ENCODE data around the gene NFATC1. TPM values are rescaled to one million over a fixed set of nuclear protein-coding genes. Genes with fewer than 3 reads are reported as not detected.

The NFATC1 gene
- total RNA-seq, 1 donor from 2014 or later, result 21.9 TPM

DNA sequence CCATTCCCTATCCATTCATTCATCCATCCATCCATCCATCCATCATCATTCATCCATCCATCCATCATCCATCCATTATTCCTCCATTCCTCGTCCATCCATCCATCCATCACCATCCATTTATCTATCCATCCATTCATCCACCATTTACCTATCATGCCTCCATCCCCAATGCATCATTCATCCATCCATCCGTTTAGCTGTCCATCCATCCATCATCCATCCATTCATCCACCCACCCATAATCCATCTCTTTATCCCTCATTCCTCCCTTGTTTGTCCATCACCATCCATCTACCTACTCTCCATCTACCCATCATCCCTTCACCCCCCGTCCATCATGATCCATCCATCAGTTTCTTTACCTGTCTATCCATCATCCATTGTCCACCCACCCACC, 13.6 kb downstream of the NFATC1 start:
- intact Hi-C loops (cut with DNase I), result no loop called here
- no peak for DNase-seq (ENCODE audit: extremely low spot score in 2 of 2)
- H3K36me3 ChIP-seq, result peaks cover 0 to 15% of the 10 kb centered on the region in 2 donors
- H3K4me1 ChIP-seq, result peaks cover 9% of the 10 kb centered on the region
- no peak overlapping the region for H3K27ac ChIP-seq
- no peaks in the 10 kb centered on the region for H3K9me3 ChIP-seq
- TF ChIP-seq POLR2A (IDR thresholded peaks at IDR 0.05) (no peak), POLR2AphosphoS5 (IDR thresholded peaks at IDR 0.05; ENCODE audit: insufficient read depth in 1 of 2, low read depth in 1 of 2) (no peak)
- TF ChIP-seq, protein P1, sequence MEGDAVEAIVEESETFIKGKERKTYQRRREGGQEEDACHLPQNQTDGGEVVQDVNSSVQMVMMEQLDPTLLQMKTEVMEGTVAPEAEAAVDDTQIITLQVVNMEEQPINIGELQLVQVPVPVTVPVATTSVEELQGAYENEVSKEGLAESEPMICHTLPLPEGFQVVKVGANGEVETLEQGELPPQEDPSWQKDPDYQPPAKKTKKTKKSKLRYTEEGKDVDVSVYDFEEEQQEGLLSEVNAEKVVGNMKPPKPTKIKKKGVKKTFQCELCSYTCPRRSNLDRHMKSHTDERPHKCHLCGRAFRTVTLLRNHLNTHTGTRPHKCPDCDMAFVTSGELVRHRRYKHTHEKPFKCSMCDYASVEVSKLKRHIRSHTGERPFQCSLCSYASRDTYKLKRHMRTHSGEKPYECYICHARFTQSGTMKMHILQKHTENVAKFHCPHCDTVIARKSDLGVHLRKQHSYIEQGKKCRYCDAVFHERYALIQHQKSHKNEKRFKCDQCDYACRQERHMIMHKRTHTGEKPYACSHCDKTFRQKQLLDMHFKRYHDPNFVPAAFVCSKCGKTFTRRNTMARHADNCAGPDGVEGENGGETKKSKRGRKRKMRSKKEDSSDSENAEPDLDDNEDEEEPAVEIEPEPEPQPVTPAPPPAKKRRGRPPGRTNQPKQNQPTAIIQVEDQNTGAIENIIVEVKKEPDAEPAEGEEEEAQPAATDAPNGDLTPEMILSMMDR (IDR thresholded peaks at IDR 0.05), result no peak
- H3K27me3 ChIP-seq, result no peaks in the 10 kb centered on the region
- no peak overlapping the region for H3K4me3 ChIP-seq

DNA sequence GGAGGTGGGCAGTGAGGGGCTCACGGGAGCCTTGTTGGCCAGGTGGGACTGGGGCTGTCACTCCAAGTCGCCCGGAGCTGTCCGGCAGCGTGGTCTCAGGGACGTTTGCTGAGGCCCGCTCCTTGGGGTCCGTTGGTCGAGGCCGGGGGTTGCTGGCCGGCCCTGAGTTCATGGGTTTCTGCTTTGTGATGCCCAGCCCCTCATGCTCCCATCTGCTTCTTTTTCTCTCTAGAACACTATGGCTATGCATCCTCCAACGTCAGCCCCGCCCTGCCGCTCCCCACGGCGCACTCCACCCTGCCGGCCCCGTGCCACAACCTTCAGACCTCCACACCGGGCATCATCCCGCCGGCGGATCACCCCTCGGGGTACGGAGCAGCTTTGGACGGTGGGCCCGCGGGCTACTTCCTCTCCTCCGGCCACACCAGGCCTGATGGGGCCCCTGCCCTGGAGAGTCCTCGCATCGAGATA, 14.5 kb downstream of the NFATC1 start:
- peaks cover 0 to 15% of the 10 kb centered on the region in 2 donors for H3K36me3 ChIP-seq
- no peak overlapping the region for H3K27ac ChIP-seq
- intact Hi-C loops (cut with DNase I), result no loop called here
- H3K4me1 ChIP-seq, result peaks cover 4% of the 10 kb centered on the region
- H3K9me3 ChIP-seq, result no peaks in the 10 kb centered on the region
- no peak overlapping the region for H3K4me3 ChIP-seq
- no peak for TF ChIP-seq POLR2A (IDR thresholded peaks at IDR 0.05)
- TF ChIP-seq, protein P1 (IDR thresholded peaks at IDR 0.05), result no peak
- no peak for DNase-seq (ENCODE audit: extremely low spot score in 2 of 2)
- H3K27me3 ChIP-seq, result no peaks in the 10 kb centered on the region

DNA sequence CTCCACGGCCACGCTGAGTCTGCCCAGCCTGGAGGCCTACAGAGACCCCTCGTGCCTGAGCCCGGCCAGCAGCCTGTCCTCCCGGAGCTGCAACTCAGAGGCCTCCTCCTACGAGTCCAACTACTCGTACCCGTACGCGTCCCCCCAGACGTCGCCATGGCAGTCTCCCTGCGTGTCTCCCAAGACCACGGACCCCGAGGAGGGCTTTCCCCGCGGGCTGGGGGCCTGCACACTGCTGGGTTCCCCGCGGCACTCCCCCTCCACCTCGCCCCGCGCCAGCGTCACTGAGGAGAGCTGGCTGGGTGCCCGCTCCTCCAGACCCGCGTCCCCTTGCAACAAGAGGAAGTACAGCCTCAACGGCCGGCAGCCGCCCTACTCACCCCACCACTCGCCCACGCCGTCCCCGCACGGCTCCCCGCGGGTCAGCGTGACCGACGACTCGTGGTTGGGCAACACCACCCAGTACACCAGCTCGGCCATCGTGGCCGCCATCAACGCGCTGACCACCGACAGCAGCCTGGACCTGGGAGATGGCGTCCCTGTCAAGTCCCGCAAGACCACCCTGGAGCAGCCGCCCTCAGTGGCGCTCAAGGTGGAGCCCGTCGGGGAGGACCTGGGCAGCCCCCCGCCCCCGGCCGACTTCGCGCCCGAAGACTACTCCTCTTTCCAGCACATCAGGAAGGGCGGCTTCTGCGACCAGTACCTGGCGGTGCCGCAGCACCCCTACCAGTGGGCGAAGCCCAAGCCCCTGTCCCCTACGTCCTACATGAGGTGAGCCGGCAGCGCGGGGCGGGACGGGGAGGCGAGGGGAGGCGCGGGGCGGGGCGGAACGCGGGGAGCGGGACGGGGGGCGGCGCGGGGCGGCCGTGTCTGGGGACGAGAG, 15.2 kb downstream of the NFATC1 start:
- Histone ChIP-seq H3K9me3 (no peaks in the 10 kb centered on the region), H3K4me1 (no peaks in the 10 kb centered on the region), H3K36me3 (peaks cover 0 to 15% of the 10 kb centered on the region in 2 donors), H3K27me3 (no peaks in the 10 kb centered on the region), H3K27ac (no peak overlapping the region), H3K4me3 (no peak overlapping the region)
- DNase-seq (ENCODE audit: extremely low spot score in 2 of 2), result no peak
- TF ChIP-seq POLR2AphosphoS5 (IDR thresholded peaks at IDR 0.05; ENCODE audit: insufficient read depth in 1 of 2, low read depth in 1 of 2) (no peak), POLR2A (IDR thresholded peaks at IDR 0.05) (no peak)
- TF ChIP-seq, protein P1 (IDR thresholded peaks at IDR 0.05), result no peak
- intact Hi-C loops (cut with DNase I), result no loop called here

DNA sequence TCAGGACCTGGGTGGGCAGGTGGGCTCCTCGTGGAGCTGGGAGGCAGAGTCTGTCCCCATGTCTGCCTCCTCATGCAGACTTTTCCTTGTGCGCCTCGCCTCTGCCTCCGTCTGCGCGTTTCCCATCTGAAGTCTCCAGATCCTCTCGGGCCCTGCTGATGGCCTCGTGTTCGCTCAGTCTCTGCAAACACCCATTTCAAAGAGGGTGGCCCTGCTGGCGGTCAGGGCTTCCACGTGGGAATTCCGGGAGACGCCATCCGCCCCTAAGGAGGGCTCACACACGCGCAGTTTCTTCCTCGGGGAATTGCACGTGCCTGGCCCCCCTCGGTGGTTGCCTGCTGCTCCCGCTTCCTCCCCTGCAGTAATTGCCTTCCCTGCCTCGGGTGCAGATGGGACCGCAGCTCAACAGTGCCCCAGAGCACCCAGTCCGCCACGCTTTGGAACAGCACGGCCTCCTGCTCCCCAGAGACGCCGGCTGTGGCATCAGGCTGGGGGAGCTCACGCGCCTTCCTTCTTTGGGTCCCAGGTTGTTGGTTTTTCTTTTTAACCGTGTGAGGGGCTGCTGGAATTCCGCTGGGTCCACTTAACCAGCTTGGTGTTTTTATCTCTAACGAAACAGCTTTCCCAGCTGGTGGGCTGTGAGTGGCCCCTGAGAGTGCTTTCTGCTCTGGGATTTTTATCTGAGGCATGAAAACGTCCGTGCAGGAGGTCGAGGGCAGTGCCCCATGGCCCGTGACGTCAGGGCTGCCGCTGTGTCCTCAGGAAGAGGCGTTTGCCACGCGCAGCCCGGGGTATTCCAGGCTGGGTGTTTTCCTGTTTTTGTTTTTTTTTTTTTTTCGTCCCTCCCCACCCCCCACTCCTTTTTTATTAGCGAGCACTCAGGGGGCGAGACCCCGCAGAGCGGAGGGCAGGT, 16.1 kb downstream of the NFATC1 start:
- intact Hi-C loops (cut with DNase I), result no loop called here
- H3K36me3 ChIP-seq, result peaks cover 0 to 15% of the 10 kb centered on the region in 2 donors
- no peak overlapping the region for H3K27ac ChIP-seq
- no peaks in the 10 kb centered on the region for H3K9me3 ChIP-seq
- DNase-seq (ENCODE audit: extremely low spot score in 2 of 2), result no peak
- H3K4me3 ChIP-seq, result no peak overlapping the region
- H3K27me3 ChIP-seq, result no peaks in the 10 kb centered on the region
- H3K4me1 ChIP-seq, result peaks cover 5% of the 10 kb centered on the region
- TF ChIP-seq POLR2AphosphoS5 (IDR thresholded peaks at IDR 0.05; ENCODE audit: insufficient read depth in 1 of 2, low read depth in 1 of 2) (no peak), POLR2A (IDR thresholded peaks at IDR 0.05) (no peak)
- TF ChIP-seq, protein P1 (IDR thresholded peaks at IDR 0.05), result no peak

Data from vagina (tissue), 2 donors.